Activated naive CD4-positive, alpha-beta T cell treated with Interleukin-2 at 50 U/mL for 16 hours (primary cell): Measurements from ENCODE around the gene TPI1.
"Not testable (repeated sequence)": the region's sequence is repeated elsewhere in the genome, so short reads cannot be mapped to it uniquely, and the experiment has no call there.

Source experiments
- DNase-seq: peaks from one replicate; pipeline ENCODE4 v3.0.0-alpha.2; 2020

TPI1 gene

DNA sequence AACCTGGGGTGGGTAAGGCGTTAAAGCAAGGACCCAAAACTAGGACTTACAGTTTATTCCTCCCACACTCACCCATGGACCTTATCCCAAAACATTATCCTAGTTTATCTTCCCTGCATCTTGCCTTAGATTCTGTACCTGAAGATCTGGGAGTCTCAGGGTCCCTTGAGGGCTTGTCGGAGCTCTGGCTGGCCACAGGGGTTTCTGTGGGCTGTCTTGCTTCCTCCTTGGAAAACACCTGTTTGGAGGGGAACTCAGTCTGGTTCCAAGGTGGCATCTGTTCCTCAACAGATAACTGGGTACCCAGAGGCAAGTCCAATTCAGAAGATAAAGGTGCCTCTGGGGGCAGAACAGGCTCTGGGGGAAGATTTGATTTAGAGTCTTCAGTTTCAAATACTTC, 17.9 kb upstream of the TPI1 start:
- no peak for DNase-seq

DNA sequence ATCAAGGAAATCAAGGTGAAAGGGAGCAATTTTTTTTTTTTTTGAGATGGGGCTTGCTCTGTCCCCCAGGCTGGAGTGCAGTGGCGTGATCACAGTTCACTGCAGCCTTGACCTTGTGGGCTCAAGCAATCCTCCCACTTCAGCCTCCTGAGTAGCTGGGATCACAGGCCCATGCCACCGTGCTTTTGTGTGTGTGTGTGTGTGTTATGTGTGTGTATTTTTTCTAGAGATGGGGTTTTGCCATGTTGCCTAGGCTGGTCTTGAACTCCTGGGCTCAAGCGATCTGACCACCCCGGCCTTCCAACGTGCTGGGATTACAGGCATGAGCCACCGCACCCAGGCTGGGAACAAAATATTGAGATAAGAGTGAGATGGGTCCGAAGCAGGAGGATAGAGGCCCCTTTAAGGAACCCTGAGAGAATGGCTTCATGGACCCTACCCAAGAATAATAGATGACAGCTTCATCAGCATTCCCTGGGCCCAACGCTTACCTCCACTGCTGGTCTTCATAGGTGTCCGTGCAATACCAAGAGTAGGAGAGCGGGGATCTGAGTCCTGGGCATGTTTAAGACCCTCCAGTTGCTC, 17.3 kb upstream of the TPI1 start:
- DNase-seq = no peak

GRCh38 chr12:6850796-6851152, 16.6 kb upstream of the TPI1 start:
- no peak for DNase-seq

DNA sequence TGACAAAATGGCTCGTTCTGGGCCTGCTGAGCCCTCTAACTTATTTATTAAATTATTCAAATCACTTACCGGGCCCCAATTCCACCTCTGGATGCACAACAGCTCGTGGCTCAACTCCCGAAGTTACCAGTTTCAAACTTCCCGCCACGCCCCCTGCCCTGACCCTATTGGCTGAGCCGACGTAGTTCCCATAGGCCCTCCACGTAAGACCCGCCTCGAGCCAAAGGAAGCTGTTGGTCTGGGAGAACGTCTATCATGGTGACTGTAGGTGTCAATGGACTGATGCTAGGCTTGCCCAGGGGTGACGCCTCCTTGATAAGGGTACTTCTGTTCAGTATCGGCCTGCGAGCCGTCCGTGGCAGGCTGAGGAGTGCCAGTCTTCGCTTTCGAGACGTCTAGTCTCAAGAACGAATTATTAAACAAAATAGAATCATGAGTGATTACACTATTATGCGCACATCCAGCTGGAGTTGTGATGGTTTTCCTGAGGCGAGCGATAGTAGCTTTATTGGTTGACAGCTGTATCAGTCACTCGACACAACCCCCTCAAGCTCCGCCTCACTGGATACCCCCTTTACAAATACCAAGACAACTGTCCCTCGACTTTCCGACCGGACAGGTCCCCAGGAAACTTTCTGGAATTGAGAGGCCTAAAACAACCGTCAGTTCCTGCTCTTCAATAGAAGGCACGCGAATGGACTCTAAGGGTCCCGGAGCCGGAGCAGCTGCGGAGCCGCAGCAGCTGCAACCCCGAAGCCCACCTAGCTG, 16.0 kb upstream of the TPI1 start, which contains the start of gene CDCA3:
TSS of gene CDCA3 (minus strand) at position 134 of the 768 bp plus-strand sequence. CDS start 334 bp downstream, outside the sequence.
- peak; percentile 91 for DNase-seq

- peak; percentile 98 for DNase-seq
Observed at GRCh38 chr12:6851921-6852650, 15.2 kb upstream of the TPI1 start, which contains the start of gene USP5. Gene USP5, plus strand, starts transcription at chr12:6852150. Its CDS starts 30 bp downstream, at chr12:6852180.

- DNase-seq = peak; percentile 80
Observed at GRCh38 chr12:6852651-6853354, 14.5 kb upstream of the TPI1 start.

GRCh38 chr12:6853626-6854025, 13.7 kb upstream of the TPI1 start:
- DNase-seq = no peak

GRCh38 chr12:6854036-6854435, 13.3 kb upstream of the TPI1 start:
- DNase-seq = no peak

DNA sequence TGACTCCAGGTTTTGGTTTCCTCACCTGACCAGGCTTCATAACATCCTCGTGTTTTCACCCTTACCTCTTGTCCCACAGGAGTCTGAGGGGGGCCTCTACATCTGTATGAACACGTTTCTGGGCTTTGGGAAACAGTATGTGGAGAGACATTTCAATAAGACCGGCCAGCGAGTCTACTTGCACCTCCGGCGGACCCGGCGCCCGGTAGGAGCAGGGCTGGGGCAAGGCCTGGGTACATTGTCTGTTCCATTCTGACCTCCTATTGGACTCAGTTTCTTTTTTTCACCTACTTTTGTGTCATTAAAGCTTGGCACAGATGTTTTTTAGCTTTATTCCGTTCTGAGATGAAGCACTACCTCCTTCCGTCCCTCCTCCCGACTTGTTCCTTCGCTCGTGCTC, 12.0 kb upstream of the TPI1 start:
- no peak for DNase-seq

- no peak for DNase-seq
Observed at GRCh38 chr12:6858799-6859198, 8.5 kb upstream of the TPI1 start.

- no peak for DNase-seq
Observed at GRCh38 chr12:6860116-6860515, 7.2 kb upstream of the TPI1 start.

DNA sequence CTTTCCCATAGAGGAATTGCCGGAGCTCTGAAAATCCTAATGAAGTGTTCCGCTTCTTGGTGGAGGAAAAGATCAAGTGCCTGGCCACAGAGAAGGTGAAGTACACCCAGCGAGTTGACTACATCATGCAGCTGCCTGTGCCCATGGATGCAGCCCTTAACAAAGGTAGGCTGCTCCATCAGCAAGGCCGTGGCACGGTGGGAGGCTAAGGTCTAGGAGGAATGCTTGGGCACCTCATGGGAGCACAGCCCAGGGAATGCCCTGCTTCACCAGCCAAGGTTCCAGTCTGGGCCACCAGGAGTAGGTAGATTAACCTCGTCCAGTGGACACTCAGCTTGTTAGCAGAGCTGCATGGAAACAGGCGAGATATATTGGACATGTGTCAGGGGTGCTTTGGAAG, 6.4 kb upstream of the TPI1 start:
- DNase-seq = no peak

GRCh38 chr12:6861391-6861790, 5.9 kb upstream of the TPI1 start:
- DNase-seq = no peak

DNA sequence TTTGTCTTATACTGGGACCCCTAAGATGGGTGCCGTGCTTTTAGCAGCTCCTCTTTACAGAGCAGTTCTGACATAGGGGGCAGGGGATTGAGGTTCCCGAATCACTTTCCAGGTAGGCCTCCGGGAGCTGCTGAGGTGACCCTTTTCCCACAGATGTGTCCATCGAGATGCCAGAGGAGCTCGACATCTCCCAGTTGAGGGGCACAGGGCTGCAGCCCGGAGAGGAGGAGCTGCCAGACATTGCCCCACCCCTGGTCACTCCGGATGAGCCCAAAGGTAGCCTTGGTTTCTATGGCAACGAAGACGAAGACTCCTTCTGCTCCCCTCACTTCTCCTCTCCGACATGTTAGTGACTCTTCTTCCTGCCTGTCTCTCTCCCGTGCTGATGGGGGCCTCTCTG, 4.3 kb upstream of the TPI1 start:
- DNase-seq = no peak

GRCh38 chr12:6863586-6864321, 3.6 kb upstream of the TPI1 start:
- DNase-seq = no peak

- not testable (repeated sequence) for DNase-seq
Observed at GRCh38 chr12:6865307-6865706, 2.0 kb upstream of the TPI1 start.

DNA sequence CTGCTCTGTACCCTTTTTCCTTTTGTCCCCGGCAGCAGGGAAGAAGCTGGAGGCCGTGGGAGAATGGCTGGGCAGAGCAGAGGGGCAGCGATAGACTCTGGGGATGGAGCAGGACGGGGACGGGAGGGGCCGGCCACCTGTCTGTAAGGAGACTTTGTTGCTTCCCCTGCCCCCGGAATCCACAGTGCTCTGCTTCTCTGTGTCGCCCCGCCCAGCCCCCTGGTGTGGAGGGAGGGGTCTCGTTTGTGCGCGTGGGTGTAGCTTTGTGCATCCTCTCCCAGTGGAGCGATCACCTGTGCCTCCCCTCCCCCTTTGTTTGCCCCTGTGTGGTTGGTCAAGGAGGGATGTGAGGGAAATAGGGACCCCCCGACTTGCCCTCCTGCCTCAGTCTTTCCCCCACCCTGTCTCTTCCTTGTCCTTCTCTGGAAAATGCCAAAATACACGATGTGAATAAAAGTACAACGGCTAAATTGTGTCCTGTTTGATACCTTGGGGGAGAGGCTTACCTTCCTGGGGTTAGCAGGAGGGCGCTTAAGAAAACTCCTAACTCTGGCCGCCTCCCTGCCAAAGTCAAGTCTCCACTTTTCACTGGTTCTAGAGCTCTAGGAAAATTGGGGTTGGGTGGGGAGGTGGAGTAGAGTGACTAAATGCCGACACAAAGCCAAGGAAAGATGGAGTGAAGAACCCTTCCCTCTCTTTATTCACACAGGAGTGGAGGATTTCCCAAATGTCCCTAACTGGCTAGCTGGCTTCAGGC, 990 bp upstream of the TPI1 start:
- DNase-seq = no peak

- no peak for DNase-seq
Observed at GRCh38 chr12:6866920-6867412, 365 bp upstream of the TPI1 start.

- no peak for DNase-seq
Observed at GRCh38 chr12:6868211-6869048, 1.1 kb downstream of the TPI1 start.
